ENCODE data around the gene KEAP1. TPM values are rescaled to one million over a fixed set of nuclear protein-coding genes. Genes with fewer than 3 reads are reported as not detected.

The KEAP1 gene
- total RNA-seq, 1 donor, result 77.1 TPM

DNA sequence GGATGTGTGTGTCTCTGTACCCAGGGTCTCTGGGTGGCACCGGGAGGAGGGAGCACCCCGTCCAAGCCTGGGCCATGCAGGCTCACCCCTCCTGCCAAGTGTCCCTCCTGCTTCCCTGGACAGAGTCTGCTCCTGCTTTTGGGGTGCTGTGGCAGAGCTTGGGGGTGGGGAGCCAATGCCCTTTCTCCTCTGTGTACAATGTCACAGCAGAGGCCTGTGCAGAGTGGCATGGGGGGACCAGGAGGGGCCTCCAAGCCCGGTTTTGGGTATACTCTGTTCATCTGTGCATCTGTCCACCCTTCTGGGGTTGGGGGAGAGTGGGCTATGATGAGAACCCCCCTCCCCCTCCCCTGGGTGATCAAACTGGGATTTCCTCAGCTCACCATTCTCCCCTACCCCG is 49.3 kb downstream of the KEAP1 start:
- H3K27me3 ChIP-seq (ENCODE audit: insufficient read depth, low read length), result no peaks in the 10 kb centered on the region
- no peak overlapping the region for H3K4me3 ChIP-seq (ENCODE audit: insufficient read depth, low read length)
- H2AFZ ChIP-seq (ENCODE audit: low read length), result no peak overlapping the region
- peaks cover 4% of the 10 kb centered on the region for H4K20me1 ChIP-seq (ENCODE audit: insufficient read depth, low read length)
- H3K9me3 ChIP-seq (ENCODE audit: low read depth, low read length), result no peaks in the 10 kb centered on the region
- peaks cover 4% of the 10 kb centered on the region for H3K36me3 ChIP-seq (ENCODE audit: insufficient read depth, low read length)
- no peak overlapping the region for H3K27ac ChIP-seq (ENCODE audit: low read depth, low read length)
- peak; percentile 63 for DNase-seq (ENCODE audit: insufficient read length, low spot score, missing footprints)
- no peaks in the 10 kb centered on the region for H3K79me2 ChIP-seq (ENCODE audit: insufficient read depth, low read length)
- no peaks in the 10 kb centered on the region for H3K4me1 ChIP-seq (ENCODE audit: insufficient read depth, low read length)
- no peak overlapping the region for H3K4me2 ChIP-seq (ENCODE audit: insufficient read depth, low read length)
- no peak for TF ChIP-seq CTCF (IDR thresholded peaks at IDR 0.05; ENCODE audit: extremely low read depth, low read depth, low read length)

- Histone ChIP-seq H3K9me3 (ENCODE audit: low read depth, low read length) (no peaks in the 10 kb centered on the region), H2AFZ (ENCODE audit: low read length) (no peak overlapping the region), H3K4me1 (ENCODE audit: insufficient read depth, low read length) (no peaks in the 10 kb centered on the region), H3K27ac (ENCODE audit: low read depth, low read length) (no peak overlapping the region), H3K79me2 (ENCODE audit: insufficient read depth, low read length) (no peaks in the 10 kb centered on the region), H4K20me1 (ENCODE audit: insufficient read depth, low read length) (peaks cover 4% of the 10 kb centered on the region), H3K4me3 (ENCODE audit: insufficient read depth, low read length) (no peak overlapping the region), H3K4me2 (ENCODE audit: insufficient read depth, low read length) (no peak overlapping the region), H3K36me3 (ENCODE audit: insufficient read depth, low read length) (peaks cover 4% of the 10 kb centered on the region), H3K27me3 (ENCODE audit: insufficient read depth, low read length) (no peaks in the 10 kb centered on the region)
- TF ChIP-seq CTCF (IDR thresholded peaks at IDR 0.05; ENCODE audit: extremely low read depth, low read depth, low read length), result no peak
- DNase-seq (ENCODE audit: insufficient read length, low spot score, missing footprints), result peak; percentile 86
These were observed 50.2 kb downstream of the KEAP1 start for GRCh38 chr19:10452726-10453618.

DNA sequence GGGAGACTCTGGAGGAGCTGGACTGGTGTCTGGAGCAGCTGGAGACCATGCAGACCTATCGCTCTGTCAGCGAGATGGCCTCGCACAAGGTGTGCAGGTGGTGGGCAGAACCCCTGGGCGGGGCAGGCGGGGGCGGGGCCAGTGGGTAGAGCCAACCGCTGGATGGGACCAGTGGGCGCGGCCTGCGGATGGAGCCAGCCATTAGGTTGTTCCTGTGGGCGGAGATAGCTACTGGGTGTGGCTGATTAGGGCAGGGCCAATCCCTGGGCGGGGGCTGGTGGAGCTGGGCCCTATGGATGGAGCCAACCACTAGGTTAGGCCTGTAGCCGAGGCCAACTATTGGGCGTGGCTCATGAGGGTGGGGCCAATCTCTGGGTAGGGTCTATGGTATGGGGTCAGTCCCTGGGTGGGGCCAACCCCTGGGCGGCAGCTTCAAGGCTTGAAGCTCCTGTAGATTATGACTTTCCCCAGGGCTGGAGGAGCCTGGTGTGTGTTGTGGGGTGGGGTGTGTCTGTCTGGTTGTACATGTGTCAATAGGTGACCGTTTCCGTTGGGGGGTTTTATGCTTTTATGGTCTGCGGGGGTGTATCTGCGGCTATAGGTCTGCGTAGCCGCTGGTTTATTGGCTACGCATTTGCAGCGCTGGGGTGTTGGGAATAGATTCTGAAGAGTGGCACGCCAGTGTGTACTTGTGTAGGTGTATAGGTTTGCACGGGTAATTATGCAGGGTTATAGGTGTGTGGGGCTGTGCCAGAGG is 52.1 kb downstream of the KEAP1 start:
- H4K20me1 ChIP-seq (ENCODE audit: insufficient read depth, low read length), result peaks cover 4% of the 10 kb centered on the region
- no peak overlapping the region for H2AFZ ChIP-seq (ENCODE audit: low read length)
- H3K4me2 ChIP-seq (ENCODE audit: insufficient read depth, low read length), result no peak overlapping the region
- no peaks in the 10 kb centered on the region for H3K27me3 ChIP-seq (ENCODE audit: insufficient read depth, low read length)
- no peaks in the 10 kb centered on the region for H3K79me2 ChIP-seq (ENCODE audit: insufficient read depth, low read length)
- H3K36me3 ChIP-seq (ENCODE audit: insufficient read depth, low read length), result peaks cover 4% of the 10 kb centered on the region
- no peak overlapping the region for H3K27ac ChIP-seq (ENCODE audit: low read depth, low read length)
- no peaks in the 10 kb centered on the region for H3K9me3 ChIP-seq (ENCODE audit: low read depth, low read length)
- no peak overlapping the region for H3K4me3 ChIP-seq (ENCODE audit: insufficient read depth, low read length)
- H3K4me1 ChIP-seq (ENCODE audit: insufficient read depth, low read length), result no peaks in the 10 kb centered on the region
- peak; percentile 60 for DNase-seq (ENCODE audit: insufficient read length, low spot score, missing footprints)
- no peak for TF ChIP-seq CTCF (IDR thresholded peaks at IDR 0.05; ENCODE audit: extremely low read depth, low read depth, low read length)

Data from osteoblast (primary cell).